Measurements from ENCODE around the gene LEFTY2.

LEFTY2 gene

DNA sequence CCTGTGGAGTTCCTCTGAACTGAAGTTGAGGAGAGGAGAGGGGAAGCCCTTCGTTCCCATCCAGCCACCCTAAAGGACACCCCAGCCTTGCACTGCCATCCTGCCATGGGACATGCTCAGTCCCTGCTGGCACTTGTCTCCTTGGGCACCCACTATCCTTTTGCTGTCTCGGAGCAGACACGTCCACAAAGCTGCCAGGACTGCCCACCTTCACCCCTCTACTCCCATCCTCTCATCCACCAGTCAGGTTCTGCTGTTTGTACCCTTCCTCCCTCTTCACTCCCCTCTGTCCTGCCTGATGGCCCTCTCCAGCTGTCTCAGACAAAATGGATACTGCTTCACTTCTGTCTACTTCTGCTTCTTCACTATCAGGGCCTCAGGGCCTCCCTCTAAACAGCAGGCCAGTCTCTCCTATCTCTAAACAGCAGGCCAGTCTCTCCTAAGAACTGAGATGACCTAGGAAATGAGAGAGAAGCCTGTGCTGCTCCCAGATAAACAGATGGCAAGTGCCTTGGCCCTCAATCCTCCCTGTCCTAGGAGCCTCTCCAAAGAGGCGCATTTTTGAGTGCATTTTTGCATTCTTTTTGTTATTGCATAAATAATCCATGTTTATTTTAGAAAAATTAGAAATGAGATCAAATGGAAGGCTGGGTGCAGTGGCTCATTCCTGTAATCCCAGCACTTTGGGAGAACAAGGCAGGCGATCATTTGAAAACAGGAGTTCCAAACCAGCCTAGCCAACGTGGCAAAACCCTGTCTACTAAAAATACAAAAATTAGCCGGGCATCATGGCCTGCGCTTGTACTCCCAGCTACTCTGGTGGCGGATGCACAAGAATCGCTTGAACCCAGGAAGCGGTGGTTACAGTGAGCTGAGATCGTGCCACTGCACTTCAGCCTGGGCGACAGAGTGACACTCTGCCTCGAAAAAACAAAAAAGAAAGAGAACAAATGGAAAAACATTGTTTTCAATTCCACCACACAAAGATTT is 12.5 kb downstream of the LEFTY2 start:
- DNase-seq, result peak; percentile 35

DNA sequence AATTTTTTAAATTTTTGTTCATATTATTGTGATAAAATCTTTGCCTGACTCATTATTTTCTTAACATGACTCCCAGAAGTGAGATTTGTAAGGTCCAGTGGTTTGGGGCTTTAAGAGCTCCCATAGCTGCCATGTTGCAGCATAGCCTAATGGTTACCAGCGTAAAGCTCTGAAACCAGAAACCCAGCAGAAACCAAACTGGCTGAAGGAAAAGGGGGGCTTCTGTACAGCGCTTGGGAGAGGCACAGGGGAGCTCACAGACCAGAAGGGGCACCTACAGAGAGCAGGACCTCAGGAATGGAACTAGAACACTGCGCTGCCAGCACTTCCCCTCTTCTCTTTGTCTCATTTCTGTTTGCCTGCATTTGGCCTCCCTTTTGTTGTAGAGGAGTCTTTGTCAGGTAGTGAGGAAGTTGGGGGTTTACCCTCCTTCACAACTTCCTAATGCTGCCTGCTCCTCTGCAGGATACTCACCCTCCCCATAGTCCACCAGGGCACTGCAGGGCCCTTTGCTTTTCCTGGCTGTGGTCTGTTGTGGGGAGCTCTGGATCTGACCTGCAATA is 14.4 kb downstream of the LEFTY2 start:
- DNase-seq, result no peak

DNA sequence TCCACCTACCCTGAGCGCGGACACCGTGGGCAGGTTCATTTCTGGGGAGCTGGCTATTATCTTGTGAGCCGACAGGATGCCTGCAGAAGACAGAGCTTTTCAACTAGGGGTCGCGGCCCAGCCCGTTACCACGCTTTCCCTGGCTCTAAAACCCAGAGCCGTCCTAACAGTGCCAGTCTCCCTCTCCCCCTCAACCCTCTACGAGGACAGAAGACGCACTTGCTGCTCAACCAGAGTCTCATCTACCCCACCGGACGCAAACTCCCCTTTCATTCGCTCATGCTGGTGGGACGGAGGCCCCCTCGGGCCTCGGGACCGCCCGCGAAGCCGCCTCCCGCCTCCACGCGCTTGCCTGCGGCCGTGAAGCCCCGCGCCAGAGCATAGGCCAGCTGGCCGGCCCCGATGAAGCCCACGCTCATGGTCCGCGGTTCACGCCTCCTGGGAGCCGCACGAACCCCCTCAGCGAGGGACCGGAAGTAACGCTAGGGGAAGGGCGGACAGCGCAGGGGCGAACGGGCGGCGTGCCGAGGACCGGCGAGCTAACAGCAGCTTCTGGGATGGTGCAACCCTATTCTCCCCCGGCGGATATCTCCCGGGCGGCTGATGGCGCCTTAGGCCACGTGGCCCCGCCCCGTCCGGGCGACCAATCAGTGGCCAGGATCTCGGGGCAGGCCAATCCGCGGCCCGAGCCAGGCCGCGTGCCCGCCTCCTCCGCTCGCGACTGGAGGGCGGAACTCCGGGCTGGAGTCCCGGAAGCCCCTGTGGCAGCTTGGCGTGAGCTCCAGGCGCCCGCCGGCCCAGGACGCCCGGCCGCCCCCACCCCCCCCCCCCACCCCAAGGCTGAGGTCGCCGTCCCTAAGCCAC is 17.1 kb downstream of the LEFTY2 start, which contains the start of gene PYCR2:
Gene PYCR2 (minus strand): TSS at position 559 of the 864 bp plus-strand sequence. CDS start 140 bp downstream, at position 419.
- DNase-seq, result peak; percentile 96

DNA sequence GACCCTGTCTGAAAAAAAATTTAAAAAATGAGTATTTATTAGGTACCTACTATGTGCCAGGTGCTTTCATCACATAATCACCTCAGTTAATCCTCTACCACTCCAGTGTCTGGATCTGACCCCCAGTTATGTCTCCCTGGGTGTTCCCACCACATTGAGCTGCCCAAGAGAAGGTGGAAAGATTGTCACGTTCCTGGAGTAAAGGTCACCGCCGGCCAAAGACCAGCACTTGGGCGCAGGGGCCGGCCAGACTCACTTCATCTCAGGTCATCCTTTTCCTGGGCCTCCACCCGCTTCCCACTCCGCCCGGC is 17.7 kb downstream of the LEFTY2 start:
- DNase-seq, result no peak

DNA sequence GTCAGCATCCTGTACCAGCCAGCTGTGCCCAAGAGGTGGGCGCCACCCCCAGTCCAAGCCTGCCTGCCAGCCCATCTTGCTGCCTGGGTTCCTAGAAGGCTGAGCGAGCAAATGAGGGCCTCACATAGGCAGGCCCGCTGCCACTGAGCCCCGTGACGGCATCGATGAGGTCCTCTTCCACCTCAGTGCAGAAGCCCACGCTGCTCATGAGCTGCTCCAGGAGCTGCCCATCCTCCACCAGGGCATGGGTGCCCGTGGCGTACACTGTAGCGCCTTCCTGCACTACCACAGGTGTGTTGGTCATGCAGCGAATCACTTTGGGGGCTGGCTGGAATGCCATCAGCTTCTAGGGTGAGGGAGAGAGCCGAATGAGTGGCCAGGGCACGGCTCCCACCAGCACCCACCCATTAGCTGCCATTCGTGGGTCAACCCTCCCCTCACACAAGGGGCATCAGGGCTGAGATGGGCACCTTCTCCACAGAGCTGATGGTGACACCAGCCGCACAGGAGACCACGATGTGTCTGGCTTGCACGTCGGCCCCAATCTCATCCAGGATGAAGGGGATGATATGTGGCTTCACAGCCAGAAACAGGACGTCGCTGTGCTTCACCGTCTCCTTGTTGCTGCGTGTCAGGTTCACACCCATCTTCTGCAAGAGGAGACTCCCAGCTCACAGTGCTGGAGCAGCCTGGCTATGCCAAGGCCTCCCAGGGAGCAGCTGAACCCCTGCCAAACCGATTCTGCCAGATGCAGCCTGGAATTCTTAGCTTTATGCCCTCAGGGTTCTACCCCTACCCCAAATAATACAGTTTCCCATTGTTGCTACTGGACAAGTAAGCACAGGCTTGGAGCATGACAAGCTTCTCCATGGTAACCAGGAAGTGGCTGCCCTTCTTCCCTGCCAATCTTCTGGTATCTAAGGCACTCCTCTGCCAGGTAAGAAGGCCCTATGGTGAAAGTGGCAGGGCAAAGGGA is 19.0 kb downstream of the LEFTY2 start:
- DNase-seq, result no peak

DNA sequence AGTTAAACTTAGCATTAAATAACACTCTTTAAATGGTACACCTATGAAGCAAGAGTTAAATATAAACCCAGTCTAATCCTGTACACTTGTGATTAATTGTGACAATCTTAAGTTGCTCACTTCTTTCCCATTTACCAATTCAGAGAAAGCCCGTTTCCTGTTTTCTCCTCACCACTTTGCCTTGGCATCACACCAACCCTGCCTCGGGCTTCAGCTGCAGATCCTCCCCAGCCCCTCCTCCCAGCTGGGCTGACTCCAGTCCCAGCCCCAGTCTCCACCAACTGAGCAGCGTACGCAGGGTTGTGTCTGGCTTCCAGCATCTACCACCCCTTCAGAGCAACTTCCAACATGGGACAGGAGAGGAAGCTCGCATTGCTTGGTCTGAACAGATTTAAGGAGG is 21.1 kb downstream of the LEFTY2 start:
- no peak for DNase-seq

DNA sequence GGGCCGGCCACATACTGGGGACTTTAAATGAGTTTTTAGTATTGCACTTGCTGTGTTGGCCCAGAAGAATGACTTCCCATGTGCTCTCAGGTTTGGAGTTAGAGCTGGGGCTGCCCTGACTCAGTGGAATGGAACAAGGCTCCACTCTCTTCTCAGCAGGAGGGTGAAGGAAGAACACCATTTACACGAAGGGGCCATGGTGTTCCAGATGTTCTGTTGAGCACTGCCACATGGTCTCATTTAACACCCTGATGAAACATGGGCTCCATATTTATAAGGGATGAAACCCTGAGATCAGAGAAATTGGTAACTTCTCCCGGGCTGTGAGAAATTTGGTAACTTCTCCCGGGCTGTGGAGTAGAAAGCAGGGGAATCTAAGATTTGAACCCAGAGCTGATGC is 22.7 kb downstream of the LEFTY2 start:
- no peak for DNase-seq

DNA sequence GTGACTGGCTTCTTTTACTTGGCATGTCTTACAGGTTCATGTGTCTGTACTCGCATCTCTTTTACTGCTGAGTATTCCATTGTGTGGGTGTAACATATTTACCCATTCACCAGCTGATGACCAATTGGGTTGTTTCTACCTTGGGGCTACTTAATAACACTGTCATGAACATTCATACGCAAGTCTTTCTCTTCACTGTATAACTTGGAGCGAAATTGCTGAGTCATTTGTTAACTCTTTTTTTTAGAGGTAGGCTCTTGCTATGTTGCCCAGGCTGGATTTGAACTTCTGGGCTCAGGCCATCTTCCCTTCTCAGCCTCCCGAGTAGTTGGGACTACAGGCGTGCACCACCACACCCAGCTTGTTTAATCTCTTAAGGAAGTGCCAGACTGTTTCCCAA is 23.5 kb downstream of the LEFTY2 start:
- no peak for DNase-seq

DNA sequence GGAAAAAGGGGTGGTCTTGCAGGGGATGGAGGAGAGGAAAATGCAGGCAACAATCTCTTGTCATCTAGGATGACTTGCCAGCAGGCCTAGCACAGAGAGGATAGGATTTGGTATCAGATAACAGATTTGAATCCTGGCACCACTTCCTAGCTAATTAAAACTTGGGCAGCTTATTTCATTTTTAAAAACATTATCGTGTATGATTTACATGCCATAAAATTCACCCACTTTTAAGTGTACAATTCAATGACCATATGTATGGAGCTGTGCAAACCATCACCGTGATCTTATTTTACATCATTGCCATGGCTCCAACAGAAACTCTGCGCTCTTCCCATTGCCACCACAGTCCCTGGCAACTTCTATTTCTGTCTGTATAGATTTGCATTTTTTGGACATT is 23.9 kb downstream of the LEFTY2 start:
- no peak for DNase-seq

DNA sequence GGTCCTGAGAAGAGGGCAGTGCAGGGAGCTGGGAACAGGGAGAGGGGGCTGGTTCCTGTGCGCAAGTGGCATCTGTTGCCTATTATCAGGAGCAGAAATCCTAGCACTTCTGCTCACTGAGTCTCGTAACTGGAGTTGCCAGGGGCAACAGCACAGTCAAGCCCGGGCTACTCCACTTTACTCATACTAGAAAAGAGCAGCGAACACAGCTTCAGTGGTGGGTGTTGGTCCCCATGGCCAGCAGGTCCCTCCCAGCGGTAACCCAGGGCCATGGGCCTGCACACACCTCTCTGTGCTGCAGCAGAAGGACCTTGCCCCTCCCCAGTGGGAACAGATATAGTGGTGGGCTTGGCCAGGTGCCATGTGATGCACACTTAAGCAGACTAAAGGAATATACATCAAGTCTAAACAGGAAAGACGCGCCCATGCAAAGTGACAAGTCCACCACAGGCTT is 25.5 kb downstream of the LEFTY2 start:
- no peak for DNase-seq

DNA sequence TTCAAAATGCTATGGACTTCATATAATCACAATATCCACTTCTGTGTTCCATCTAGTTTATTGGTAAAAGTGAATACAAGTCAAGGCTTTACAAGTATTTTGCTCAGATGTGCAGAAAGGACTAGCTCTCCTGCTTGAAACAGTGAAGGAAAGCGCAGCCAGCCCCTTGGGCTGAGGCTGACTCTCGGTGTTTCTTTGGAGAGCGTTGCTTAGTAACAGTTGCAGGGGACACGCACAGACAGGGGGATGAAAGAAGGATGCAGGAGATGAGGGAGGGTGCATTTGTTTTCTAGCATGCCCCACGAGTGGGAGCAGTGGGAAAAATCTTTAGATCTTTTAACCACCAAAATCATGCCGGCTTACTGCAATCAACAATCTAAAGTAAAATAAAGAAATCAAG is 26.1 kb downstream of the LEFTY2 start:
- no peak for DNase-seq

DNA sequence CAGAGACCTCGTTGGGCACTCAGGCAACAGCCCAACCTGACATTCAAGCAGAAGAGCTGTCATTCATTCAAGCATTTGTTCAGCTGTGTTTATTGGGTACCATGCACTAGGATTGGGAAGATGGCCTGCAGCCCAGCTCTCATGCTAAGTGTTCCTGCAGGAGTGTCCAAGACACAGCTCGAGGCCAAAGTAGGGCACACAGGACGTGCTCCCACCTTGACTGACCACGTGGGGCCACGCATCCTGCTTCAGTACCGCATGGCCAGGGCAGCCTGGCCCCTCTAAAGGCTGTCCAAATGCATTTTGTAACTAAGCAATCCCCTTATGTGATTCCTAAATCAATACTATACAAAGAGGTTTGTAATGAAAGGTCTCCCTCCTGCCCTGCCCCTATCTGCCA is 26.6 kb downstream of the LEFTY2 start:
- DNase-seq, result no peak

DNA sequence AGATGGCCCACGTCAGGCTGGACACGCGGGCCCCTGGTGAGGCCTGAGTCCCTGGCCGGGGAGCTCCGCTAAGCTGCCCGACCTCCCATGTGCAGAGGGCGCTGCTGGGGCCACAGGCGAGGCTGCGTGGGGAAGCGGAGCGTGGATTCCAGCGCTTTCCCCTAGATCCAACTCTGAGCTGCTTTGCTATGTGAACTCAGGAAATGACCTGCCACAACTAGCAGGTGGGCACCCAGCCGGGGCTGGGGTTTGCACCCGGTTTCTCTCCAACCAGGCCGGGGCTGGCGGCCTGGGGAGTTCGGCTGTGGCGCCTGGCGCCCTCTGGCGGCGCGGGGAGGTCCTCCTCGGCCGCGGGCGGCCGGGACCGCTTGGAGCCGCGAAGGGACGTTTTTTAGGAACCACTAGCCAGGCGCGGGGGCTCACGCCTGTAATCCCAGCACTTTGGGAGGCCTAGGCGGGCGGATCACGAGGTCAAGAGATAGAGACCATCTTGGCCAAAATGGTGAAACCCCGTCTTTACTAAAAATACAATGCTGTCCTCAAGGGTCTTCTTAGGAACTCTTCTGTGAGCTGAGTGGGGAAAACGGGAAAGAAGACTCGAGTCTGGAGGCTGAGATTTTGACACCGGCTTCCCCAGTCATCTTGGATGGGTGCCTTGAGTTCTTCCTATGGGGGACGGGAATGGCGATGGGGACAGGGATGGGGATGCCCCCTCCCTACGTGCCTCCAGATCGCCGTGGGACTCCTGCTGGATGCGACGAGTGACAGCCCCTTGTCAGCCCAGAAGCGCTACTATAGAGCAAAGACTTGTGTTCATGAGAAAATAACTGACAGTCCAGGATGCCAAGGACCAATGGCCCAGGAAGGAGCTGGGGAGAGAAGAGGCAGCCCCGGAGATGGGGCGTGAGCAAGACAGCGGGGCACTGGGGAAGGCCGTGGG is 29.6 kb downstream of the LEFTY2 start:
- DNase-seq, result peak; percentile 69

DNA sequence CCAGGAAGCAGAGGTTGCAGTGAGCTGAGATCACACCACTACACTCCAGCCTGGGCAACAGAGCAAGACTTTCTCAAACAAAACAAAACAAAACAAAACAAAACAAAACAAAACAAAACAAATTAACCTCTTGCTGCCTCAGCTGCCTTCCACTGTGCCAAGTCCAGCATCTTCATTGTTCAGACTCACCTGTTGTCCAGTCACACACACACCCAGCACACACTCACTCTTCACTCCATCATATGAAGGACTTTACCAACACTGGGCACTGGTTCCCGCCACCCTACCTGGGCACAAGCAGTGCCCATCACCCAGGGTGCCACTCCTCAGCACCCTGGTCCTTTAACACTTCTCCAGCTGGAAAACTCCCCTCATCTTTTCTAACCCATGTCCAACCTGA is 31.5 kb downstream of the LEFTY2 start:
- no peak for DNase-seq

DNA sequence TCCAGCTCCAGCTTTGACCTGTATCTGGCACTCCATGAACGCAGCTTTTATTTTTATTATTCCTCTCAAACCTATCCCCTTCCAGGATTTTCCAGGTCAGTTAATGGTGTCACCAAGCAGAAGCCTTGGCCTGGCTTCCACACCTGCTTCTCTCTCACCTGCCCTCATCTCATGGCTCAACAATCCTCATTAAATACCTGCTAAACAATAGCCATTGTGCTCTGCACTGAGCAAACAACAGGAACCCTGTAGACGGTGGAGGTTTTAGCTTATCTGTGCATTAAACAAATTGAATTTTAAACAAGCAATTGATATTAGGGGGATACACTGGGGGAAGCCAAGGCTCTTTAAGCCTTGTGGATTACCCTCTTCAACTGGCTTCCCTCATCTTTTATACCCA is 32.2 kb downstream of the LEFTY2 start:
- no peak for DNase-seq

DNA sequence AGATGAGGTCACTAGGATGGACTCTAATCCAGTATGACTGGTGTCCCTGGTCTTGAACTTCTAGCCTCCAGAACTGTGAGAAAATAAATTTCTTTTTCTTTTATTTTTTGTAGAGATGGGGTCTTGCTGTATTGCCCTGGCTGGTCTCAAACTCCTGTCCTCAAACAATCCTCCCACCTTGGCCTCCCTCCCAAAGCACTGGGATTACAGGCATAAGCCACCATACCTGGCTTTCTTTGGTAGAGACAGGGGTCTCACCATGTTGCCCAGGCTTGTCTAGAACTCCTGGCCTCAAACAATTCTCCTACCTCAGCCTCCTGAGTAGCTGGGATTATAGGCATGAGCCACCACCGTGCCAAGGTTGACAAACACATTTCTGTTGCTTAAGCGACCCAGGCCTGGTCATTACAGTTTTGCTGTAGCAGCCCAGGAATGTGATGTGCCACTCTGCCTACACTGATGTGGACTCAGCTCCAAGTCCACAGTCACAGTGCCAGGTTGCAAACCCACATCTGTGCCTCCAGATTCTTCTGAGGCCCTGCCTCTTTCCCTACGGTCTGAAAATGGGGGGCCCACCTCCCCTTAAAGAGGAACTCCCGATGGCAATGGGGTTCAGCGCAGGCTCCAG is 32.9 kb downstream of the LEFTY2 start:
- no peak for DNase-seq

DNA sequence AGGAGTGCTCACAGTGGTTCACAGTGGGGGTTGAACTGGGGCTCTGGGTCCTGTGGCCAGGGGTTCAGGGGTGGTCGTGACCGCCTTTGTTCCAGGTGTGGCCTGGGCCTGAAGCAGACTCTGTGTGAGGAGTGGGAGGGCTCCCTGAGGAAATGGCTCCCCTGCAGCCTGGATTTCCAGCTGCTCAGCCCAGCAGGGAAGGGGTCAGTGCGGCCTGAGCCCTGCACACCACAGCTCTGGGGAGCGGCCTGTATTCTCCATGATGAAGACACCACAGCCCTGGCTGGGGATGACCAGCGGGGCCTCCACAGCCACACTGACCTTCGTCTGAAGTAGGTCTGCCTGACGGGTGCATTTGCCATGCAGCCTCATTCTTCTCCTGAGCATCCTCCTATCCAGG is 33.7 kb downstream of the LEFTY2 start:
- no peak for DNase-seq

DNA sequence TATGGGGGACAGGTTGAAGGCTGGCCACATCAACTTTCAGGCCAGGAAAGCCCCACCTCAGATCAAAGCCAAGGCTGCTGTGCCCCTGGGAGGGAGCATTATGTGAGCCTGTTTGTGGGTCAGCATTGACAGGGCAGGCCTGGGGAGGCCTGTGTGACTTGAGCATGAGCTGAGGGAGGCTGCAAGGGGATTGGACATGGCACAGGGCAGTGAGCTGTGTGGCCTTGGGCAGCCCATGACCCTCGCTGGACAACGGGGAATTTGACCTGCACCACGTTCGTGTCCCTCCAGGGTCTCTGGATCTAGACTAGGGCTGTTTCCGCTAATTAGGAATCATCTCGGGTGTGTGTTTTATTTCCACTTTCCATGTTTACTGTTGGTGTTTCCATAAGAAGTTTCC is 34.6 kb downstream of the LEFTY2 start:
- DNase-seq, result no peak

DNA sequence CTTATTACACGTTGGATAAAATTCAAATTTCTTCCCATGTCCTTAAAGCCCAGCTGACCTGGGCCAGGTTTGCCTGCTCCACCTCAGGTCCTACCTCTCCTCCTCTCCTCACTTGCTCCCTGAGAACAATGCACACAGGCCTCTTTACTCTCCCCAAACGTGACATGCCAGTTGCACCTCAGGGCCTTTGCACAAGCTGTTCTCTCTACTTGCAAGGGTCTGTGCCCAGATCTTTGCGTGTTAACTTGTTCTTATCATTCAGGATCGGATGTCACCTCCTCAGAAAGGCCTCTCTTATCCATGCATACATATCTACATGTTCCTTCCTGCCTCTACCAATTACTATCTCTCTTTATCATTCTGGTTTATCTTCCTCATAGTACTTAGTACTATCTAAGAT is 37.4 kb downstream of the LEFTY2 start:
- no peak for DNase-seq
